ENCODE measurements around the gene IQCE.

IQCE gene

GRCh38 chr7:2637066-2637471, 78.3 kb downstream of the IQCE start:
- DNase-seq = no peak

DNA sequence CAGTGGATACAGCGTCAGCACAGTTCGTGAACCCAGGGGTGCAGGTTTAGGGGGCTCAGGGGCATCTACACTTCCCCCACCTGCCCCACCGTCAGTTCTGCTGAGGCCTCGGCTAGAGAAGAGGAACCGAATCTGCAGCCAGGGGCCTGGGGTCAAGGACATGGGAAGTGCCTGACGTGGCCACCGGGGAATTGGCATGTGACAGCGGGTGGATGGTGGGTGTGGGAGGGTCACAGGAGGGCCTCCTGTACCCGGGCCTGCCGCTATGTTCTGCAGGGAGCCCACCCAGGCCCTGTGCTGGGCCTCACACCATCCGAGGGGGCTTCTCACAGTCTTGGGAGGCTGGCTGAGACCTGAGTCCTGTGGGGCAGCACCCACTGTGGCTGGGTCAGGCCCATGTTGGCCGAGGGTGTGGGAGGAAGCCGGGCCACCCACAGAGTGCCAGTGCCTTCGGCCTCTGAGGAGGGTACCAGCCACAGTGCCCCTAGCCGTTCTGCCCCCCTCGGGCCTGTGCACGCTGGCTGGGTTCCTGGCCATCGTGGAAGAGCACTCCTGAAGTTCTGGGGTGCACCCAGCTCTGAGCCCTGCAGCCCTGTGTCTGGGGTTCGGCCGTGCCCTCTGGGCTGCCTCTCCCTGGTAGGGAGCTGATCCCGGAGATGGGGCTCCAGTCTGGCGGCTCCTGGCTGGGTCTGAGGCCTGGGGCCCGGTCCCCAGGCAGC, 78.9 kb downstream of the IQCE start:
- peak; percentile 13 to 74 for DNase-seq

GRCh38 chr7:2638224-2638991, 79.6 kb downstream of the IQCE start:
- no peak for DNase-seq

DNA sequence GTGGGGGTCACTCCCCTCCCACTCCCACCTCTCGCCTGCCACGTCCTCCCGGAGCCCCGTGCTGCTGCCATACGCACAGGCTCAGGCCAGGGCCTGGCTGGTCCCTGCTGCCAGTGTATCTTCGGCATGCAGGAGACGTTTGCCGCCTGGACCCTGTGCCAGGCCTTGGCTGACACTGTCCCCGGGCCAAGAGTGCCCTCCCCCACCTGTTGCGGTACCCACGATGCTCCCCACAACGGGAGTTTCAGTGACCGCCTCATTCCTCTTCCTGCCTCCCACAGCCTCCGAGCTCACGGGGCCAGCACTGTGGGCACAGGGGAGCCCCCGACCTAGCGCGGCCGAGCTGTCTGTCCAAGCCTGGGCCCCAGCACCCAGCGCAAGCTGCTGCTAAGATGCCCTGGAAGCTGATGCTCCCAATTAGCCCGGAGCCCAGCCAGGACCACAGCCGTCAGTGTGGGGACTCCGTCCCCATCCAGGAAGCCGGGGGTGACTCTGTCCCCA, 80.5 kb downstream of the IQCE start:
- no peak for DNase-seq

DNA sequence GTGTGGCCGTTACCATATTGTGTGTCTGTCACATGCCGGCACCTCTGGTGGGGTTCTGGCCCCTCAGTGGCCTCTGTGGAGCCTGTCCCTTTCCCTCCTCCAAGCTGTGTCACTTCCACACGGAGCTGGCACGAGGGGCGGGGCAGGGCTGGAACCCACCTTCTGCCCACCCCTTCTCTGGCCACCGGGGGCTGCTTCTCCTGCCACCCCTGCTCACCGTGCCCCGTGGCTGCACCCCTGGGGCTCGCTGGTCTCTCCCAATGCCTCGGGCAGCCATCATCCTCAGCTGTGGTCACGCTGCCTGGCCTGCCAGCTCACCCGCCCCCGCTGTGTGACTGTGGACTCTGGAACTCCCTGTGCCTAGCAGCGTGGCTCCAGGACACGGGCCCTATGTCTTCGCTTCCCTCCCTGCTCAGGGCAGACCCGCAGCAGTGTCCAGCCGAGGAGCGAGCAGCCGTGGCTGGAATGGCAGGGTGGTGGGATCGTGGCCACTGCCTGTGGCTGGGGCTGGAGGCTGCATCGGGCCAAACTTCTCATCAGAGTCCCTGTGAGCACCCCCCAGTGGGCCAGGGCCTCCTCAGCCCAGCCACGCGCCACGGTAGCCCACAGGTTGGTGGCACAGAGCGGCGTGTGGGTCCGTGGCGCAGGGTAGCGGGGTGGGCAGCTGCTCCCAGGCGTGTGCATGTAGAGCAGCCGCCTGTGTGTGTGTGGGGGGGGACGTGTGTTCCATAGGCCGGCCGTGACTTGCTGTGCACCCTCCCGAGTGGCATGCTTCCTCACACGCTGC, 81.1 kb downstream of the IQCE start:
- no peak for DNase-seq

GRCh38 chr7:2640482-2640830, 81.7 kb downstream of the IQCE start:
- no peak for DNase-seq

GRCh38 chr7:2640846-2641316, 82.1 kb downstream of the IQCE start:
- no peak for DNase-seq

- DNase-seq = peak in 1 of 2 donors; percentile 55
These were observed 82.9 kb downstream of the IQCE start for GRCh38 chr7:2641406-2642393.

- DNase-seq = no peak
These were observed 84.8 kb downstream of the IQCE start for GRCh38 chr7:2643386-2644219.

- no peak for DNase-seq
These were observed 85.4 kb downstream of the IQCE start for GRCh38 chr7:2644220-2644561.

GRCh38 chr7:2644562-2645273, 85.9 kb downstream of the IQCE start:
- DNase-seq = no peak

DNA sequence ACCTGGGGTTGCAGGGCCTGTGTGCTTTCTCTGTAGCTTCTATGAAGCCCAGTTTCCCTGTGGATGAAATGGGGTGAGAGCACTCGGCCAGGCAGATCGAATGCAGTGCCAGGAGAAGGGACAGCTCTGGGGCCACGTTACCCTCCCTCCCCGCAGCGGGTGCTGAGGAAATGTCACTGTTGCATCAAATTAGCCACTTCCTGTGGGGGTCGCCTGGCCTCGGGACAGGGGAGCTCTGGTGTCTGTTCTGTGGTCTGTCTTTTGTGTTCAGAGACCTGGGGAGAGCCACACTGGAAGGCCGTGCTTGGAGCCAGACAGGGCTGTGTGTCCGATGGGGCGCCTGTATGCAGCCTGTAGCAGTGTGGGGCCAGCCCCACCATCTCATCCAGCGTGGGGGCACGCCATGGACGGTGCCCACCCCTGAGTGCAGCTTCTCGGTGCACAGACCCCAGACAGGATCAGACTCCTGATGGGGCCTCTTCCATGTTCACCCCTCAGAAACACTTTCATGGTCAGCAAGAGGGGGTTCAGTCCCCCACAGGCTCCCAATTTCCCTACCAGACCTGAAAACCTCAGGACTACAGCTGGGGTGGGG, 86.6 kb downstream of the IQCE start:
- DNase-seq = peak; percentile 38 to 46

- DNase-seq = no peak
These were observed 87.5 kb downstream of the IQCE start for GRCh38 chr7:2646336-2646679.

- no peak for DNase-seq
These were observed 88.1 kb downstream of the IQCE start for GRCh38 chr7:2646680-2647571.

DNA sequence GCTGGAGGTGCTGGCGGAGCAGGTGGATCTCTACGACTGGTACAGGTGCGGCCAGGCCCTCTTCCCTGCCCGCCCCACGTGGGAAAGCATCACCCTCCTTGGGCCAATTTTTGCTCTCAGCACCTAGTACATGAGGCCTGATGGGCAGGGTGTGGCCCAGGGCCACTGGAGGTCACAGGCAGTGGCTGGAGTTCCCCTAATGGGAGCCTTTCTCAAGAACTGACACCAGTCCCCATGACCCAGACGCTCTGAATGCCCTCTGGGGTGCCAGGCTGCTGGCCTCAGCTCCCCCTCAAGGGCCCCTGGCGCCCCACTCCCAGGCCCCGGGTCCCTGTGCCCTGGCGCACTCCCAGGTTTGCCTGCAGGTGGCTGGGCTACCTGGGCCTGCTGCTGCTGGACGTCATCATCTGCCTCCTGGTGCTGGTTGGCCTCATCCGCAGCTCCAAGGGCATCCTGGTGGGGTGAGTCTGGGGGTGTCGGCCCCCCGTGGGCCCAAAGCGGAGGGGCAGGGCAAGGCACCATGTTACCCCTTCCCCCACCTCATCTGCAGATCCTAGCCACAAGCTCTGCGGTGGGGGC, 88.9 kb downstream of the IQCE start:
- DNase-seq = peak in 1 of 2 donors; percentile 59

- no peak for DNase-seq
These were observed 90.5 kb downstream of the IQCE start for GRCh38 chr7:2649139-2649838.

GRCh38 chr7:2649991-2650390, 91.2 kb downstream of the IQCE start:
- no peak for DNase-seq

DNA sequence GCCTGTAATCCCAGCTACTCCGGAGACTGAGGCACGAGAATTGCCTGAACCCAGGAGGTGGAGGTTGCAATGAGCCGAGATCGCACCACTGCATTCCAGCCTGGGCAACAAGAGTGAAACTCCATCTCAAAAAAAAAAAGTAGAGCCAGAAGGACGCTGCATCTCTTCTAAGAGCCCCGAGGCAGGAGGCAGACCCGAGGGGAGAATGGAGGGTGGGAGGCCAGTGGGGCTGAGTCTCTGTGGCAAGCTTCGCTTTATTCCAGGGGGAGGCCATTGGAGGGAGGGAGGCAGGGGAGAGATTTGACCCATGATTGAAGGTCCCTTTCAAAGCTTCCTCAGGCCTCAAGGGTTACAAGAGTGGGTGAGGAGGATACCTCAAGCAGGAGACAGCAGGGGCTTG, 91.7 kb downstream of the IQCE start:
- no peak for DNase-seq
